Measurements from ENCODE around the gene CTTNBP2. TPM values are rescaled to one million over a fixed set of nuclear protein-coding genes. Genes with fewer than 3 reads are reported as not detected.

CTTNBP2 gene
- total RNA-seq, 1 donor from 2014 or later = 25.0 TPM

DNA sequence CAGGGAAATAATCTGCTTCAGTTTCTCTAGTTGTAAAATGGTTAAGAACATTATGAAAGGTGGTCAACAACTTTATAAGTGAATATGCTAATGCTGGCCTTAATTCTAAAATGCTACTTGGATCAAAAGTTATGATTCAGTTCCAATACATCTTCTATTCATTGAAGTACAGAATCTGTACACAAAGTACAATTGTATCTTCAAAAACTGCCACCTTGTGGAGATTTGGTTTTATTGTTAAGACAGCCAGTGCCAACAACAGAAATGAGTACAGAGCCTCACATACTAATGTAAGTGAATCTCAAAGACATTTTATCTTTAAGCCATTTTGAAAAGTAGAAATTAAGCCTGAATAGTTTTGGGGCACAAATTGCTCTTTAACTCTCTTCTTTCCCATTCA, 199.4 kb downstream of the CTTNBP2 start:
- H3K27ac ChIP-seq = no peak overlapping the region

DNA sequence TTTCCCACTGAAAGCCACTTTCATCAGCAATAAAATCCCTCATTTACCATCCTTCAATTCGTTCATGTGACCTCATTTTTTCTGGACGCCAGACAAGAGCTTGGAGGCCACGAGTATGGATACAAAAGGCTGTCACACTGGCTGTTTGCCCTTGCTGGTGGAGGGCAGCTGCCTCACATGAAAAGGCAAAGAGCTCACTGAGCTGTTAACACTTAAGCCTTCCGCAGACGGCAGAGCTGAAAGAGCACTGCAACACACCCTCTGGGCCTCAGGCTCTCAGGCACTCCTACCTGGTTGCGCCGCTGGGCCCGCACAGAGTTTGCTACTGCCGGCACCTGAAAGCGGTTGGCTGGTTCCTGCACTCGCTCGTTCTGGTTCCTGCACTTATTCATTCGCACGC, 199.9 kb downstream of the CTTNBP2 start:
- intact Hi-C loops (cut with DNase I) = no loop called here
- H3K4me3 ChIP-seq = no peak overlapping the region

More for the DNA sequence above, 199.4 kb downstream of the CTTNBP2 start:
- Histone ChIP-seq H3K4me3 (no peak overlapping the region), H3K36me3 (no peaks in the 10 kb centered on the region), H3K9me3 (no peaks in the 10 kb centered on the region), H3K27me3 (no peaks in the 10 kb centered on the region), H3K4me1 (no peaks in the 10 kb centered on the region)
- intact Hi-C loops (cut with DNase I) = no loop called here
- no peak for DNase-seq (ENCODE audit: extremely low spot score in 2 of 2)
- TF ChIP-seq, protein P1, sequence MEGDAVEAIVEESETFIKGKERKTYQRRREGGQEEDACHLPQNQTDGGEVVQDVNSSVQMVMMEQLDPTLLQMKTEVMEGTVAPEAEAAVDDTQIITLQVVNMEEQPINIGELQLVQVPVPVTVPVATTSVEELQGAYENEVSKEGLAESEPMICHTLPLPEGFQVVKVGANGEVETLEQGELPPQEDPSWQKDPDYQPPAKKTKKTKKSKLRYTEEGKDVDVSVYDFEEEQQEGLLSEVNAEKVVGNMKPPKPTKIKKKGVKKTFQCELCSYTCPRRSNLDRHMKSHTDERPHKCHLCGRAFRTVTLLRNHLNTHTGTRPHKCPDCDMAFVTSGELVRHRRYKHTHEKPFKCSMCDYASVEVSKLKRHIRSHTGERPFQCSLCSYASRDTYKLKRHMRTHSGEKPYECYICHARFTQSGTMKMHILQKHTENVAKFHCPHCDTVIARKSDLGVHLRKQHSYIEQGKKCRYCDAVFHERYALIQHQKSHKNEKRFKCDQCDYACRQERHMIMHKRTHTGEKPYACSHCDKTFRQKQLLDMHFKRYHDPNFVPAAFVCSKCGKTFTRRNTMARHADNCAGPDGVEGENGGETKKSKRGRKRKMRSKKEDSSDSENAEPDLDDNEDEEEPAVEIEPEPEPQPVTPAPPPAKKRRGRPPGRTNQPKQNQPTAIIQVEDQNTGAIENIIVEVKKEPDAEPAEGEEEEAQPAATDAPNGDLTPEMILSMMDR (IDR thresholded peaks at IDR 0.05) = no peak
- TF ChIP-seq POLR2A (IDR thresholded peaks at IDR 0.05) = no peak
- TF ChIP-seq POLR2AphosphoS5 (IDR thresholded peaks at IDR 0.05; ENCODE audit: insufficient read depth in 1 of 2, low read depth in 1 of 2) = no peak

GRCh38 chr7:117672453-117672852, 200.8 kb downstream of the CTTNBP2 start:
- no peak overlapping the region for H3K4me3 ChIP-seq
- H3K9me3 ChIP-seq = no peaks in the 10 kb centered on the region
- no peak overlapping the region for H3K27ac ChIP-seq
- intact Hi-C loops (cut with DNase I) = no loop called here
- no peaks in the 10 kb centered on the region for H3K4me1 ChIP-seq
- TF ChIP-seq POLR2AphosphoS5 (IDR thresholded peaks at IDR 0.05; ENCODE audit: insufficient read depth in 1 of 2, low read depth in 1 of 2) (no peak), POLR2A (IDR thresholded peaks at IDR 0.05) (no peak)
- TF ChIP-seq, protein P1 (IDR thresholded peaks at IDR 0.05) = no peak
- H3K27me3 ChIP-seq = no peaks in the 10 kb centered on the region
- DNase-seq (ENCODE audit: extremely low spot score in 2 of 2) = no peak
- no peaks in the 10 kb centered on the region for H3K36me3 ChIP-seq

More for the DNA sequence above, 199.9 kb downstream of the CTTNBP2 start:
- Histone ChIP-seq H3K36me3 (no peaks in the 10 kb centered on the region), H3K27ac (no peak overlapping the region), H3K9me3 (no peaks in the 10 kb centered on the region), H3K4me1 (no peaks in the 10 kb centered on the region), H3K27me3 (no peaks in the 10 kb centered on the region)
- TF ChIP-seq POLR2AphosphoS5 (IDR thresholded peaks at IDR 0.05; ENCODE audit: insufficient read depth in 1 of 2, low read depth in 1 of 2) (no peak), POLR2A (IDR thresholded peaks at IDR 0.05) (no peak)
- TF ChIP-seq, protein P1 (IDR thresholded peaks at IDR 0.05) = no peak
- no peak for DNase-seq (ENCODE audit: extremely low spot score in 2 of 2)

DNA sequence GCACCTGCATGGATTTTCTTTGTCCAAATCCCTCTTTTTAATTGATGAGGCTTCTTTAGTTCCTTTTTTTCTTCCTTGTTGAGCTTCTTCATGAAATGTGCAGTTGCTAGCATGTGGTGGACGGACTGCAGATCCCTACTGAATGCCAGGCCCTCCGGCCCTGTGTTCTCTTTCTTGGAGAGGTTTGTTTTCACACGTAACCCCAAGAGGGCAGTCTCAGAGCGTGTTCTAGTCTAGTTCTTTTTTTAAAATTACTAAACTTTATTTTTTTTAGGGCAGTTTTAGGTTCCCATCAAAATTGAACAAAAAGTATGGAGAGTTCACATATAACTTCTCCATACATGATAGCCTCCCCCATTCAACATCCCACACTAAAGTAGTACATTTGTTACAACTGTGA, 203.4 kb downstream of the CTTNBP2 start:
- H3K27ac ChIP-seq = no peak overlapping the region
- no peak for TF ChIP-seq POLR2A (IDR thresholded peaks at IDR 0.05)
- TF ChIP-seq, protein P1 (IDR thresholded peaks at IDR 0.05) = no peak
- TF ChIP-seq POLR2AphosphoS5 (IDR thresholded peaks at IDR 0.05; ENCODE audit: insufficient read depth in 1 of 2, low read depth in 1 of 2) = no peak
- no peaks in the 10 kb centered on the region for H3K4me1 ChIP-seq
- H3K36me3 ChIP-seq = no peaks in the 10 kb centered on the region
- no peaks in the 10 kb centered on the region for H3K9me3 ChIP-seq
- DNase-seq (ENCODE audit: extremely low spot score in 2 of 2) = no peak
- no peaks in the 10 kb centered on the region for H3K27me3 ChIP-seq
- H3K4me3 ChIP-seq = no peak overlapping the region
- intact Hi-C loops (cut with DNase I) = no loop called here

DNA sequence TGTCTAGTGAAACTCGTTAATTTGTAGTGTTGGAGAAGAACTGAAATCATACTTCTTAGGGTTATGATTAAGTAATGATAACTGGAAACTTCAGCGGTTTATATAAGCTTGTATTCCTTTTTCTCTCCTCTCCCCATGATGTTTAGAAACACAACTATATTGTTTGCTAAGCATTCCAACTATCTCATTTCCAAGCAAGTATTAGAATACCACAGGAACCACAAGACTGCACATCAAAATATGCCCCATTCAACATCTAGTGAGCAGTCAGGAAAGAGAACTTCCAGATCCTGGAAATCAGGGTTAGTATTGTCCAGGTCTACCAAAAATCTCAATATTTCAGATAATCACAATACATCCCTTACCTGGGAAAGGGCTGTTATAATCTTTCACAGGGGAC, 205.8 kb downstream of the CTTNBP2 start:
- intact Hi-C loops (cut with DNase I) = no loop called here
- TF ChIP-seq POLR2AphosphoS5 (IDR thresholded peaks at IDR 0.05; ENCODE audit: insufficient read depth in 1 of 2, low read depth in 1 of 2) (no peak), POLR2A (IDR thresholded peaks at IDR 0.05) (no peak)
- DNase-seq (ENCODE audit: extremely low spot score in 2 of 2) = no peak

More for the DNA sequence above, 205.8 kb downstream of the CTTNBP2 start:
- Histone ChIP-seq H3K27me3 (no peaks in the 10 kb centered on the region), H3K9me3 (no peaks in the 10 kb centered on the region), H3K36me3 (no peaks in the 10 kb centered on the region), H3K4me3 (no peak overlapping the region), H3K27ac (no peak overlapping the region), H3K4me1 (no peaks in the 10 kb centered on the region)
